ENCODE results near the gene ROCK2.

ROCK2 gene

GRCh38 chr2:11142987-11143386, 201.4 kb downstream of the ROCK2 start:
- DNase-seq: no peak

DNA sequence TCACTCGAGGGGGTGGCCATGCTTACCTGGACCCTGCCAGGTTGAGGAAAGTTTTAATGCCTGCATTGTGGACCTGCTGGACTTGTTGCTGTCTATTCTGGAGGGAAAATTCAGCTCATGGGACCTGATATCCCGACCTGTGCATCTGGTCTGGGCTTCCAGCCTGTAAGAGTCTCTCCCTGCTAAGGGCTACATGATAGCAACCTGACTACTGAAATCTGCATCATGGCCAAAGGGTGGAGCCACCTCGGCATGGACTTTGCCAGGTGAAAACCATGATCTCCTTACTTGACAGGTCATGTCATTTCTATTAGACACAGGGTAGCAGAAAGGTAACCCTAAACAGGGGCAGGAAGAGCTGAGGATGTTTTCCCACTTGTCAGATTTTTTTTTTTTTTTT, 202.1 kb downstream of the ROCK2 start:
- no peak for DNase-seq

GRCh38 chr2:11141319-11141718, 203.1 kb downstream of the ROCK2 start:
- no peak for DNase-seq

GRCh38 chr2:11140492-11140891, 203.9 kb downstream of the ROCK2 start:
- no peak for DNase-seq

GRCh38 chr2:11134349-11134748, 210.1 kb downstream of the ROCK2 start:
- no peak for DNase-seq

DNA sequence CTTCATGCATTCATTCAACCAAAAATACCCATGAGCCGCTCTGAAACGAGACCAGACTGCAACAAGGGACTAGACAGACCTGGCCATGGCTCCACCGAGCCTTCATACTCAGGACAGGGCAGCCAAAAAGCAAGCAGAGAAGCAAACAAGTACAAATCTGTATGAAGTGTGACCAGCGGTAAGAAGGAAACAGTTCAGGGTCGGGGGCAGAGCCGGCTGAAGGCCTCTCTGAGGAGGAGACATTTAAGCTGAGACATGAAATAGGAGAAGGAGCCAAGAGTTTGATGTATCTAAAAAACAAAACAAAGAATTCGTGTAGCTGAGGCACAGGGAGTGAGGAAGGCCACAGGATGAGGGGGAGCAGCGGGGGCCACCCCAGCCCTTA, 210.5 kb downstream of the ROCK2 start:
- no peak for DNase-seq

DNA sequence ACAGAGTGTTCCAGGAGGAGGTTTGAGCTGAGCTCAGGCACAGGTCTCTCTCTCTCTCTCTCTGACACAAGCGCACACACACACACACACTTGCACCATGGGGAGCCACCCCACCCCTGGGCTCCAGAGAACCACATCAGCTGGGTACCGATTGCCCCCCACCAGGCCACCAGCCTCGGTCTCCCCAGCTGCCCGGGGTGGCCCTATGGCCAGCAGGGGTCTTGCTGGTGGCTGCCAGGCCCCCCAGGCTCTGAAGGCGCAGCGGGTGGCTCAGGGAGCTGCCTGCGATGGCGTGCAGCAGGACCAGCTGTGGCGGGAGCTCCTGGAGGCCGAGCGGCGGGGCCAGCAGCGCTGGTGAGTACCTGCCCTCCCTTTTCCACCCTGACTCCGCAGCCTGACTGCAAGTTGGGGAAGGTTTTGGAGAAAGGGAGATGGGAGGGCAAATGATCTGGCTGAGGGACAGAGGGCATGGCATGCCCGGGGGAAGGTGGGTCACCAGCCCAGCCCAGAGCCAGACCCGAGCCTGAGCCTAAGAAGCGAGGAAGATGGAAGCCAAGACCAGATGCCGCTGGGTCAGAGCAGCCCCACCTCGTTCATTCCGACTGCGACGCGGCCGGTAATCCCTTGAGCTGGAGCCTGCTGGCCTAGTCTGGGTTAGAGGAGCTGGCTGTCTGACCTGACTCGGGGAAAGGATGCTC, 211.0 kb downstream of the ROCK2 start:
- no peak for DNase-seq

- DNase-seq: no peak
Observed at GRCh38 chr2:11132036-11132671, 212.3 kb downstream of the ROCK2 start.

GRCh38 chr2:11131166-11131920, 213.1 kb downstream of the ROCK2 start:
- no peak for DNase-seq

All from activated CD4-positive, alpha-beta T cell treated with anti-CD3 and anti-CD28 coated beads, Interleukin-2, amount 50 U/mL, for 48 hours (primary cell).